Measurements from ENCODE around the gene ZNF835. TPM values are rescaled to one million over a fixed set of nuclear protein-coding genes. Genes with fewer than 3 reads are reported as not detected.

Gene ZNF835
- polyA plus RNA-seq, 3 donors = 0.07 TPM; not detected in 2

- no peaks in the 10 kb centered on the region for H3K79me2 ChIP-seq (ENCODE audit: insufficient read depth, low read length)
- Mint-ChIP-seq H3K27me3 (ENCODE audit: low read depth in 3 of 3) (peaks cover 0 to 2% (median 0%) of the 10 kb centered on the region in 3 donors), H3K27ac (no peak overlapping the region), H3K4me3 (no peak overlapping the region), H3K9me3 (peaks cover 66 to 88% (median 82%) of the 10 kb centered on the region in 7 donors), H3K4me1 (no peaks in the 10 kb centered on the region), H3K36me3 (peaks cover 11 to 26% of the 10 kb centered on the region in 2 donors)
- intact Hi-C loops (cut with micrococcal nuclease) = no loop called here
- H3K4me2 ChIP-seq (replicated peaks; ENCODE audit: extremely low read depth, low read length, poor library complexity, severe bottlenecking) = no peak overlapping the region
- no peak overlapping the region for H3K4me3 ChIP-seq (replicated peaks in 1 of 3; ENCODE audit: low read depth in 2 of 3, low read length in 3 of 3)
- WGBS (ENCODE audit: insufficient coverage) = 100% methylated on average over 2 of the region's 2 CpGs
- no peak for TF ChIP-seq CTCF (IDR thresholded peaks at IDR 0.05)
- H3K4me1 ChIP-seq (ENCODE audit: control insufficient read depth in 1 of 2, insufficient read depth in 2 of 2, low read length in 2 of 2) = no peaks in the 10 kb centered on the region
- H3K27me3 ChIP-seq (ENCODE audit: control insufficient read depth in 2 of 2, insufficient read depth in 2 of 2, low read length in 2 of 2) = no peaks in the 10 kb centered on the region
- H4K20me1 ChIP-seq (ENCODE audit: insufficient read depth, low read length) = no peaks in the 10 kb centered on the region
- no peak overlapping the region for H2AFZ ChIP-seq (ENCODE audit: insufficient read depth, low read depth, low read length, poor library complexity, severe bottlenecking)
- H3K9ac ChIP-seq (ENCODE audit: insufficient read depth, low read length, poor library complexity, severe bottlenecking) = no peak overlapping the region
- no peak overlapping the region for H3K27ac ChIP-seq (ENCODE audit: low read depth in 1 of 2, low read length in 2 of 2)
- DNase-seq = no peak
- peaks cover 61 to 100% of the 10 kb centered on the region in 2 donors for H3K9me3 ChIP-seq (replicated peaks in 1 of 2; ENCODE audit: control insufficient read depth in 1 of 2, insufficient read depth in 1 of 2, low read length in 2 of 2)
- H3K36me3 ChIP-seq (replicated peaks in 1 of 2; ENCODE audit: control insufficient read depth in 1 of 2, insufficient read depth in 2 of 2, low read length in 2 of 2) = peaks cover 0 to 49% of the 10 kb centered on the region in 2 donors
Measured at GRCh38 chr19:56612737-56613136, 58.8 kb downstream of the ZNF835 start.

Other genes starting within 250 kb of the ZNF835 start
- gene ZNF667, start 194.4 kb downstream of the ZNF835 start, polyA plus RNA-seq = under 1 TPM in 1 of 3 donors, not detected in 2; 0.14 TPM
- under 1 TPM in 2 of 3 donors, not detected in 1; 0.14 to 0.16 TPM for gene ZNF471, start 163.9 kb downstream of the ZNF835 start, polyA plus RNA-seq
- gene ZFP28, start 132.8 kb downstream of the ZNF835 start, polyA plus RNA-seq = 1 to 10 TPM in 1 of 3 donors, under 1 TPM in 2; 0.31 to 1.1 (median 0.41) TPM
- gene ZNF470, start 104.3 kb downstream of the ZNF835 start, polyA plus RNA-seq = under 1 TPM; 0.31 to 0.81 (median 0.40) TPM
- gene ZNF71, start 76.5 kb downstream of the ZNF835 start, polyA plus RNA-seq = 1 to 10 TPM; 2.6 to 4.0 (median 4.0) TPM
- gene SMIM17, start 28.6 kb downstream of the ZNF835 start, polyA plus RNA-seq = not detected
- gene PEG3, start 169.0 kb upstream of the ZNF835 start, polyA plus RNA-seq = under 1 TPM in 2 of 3 donors, not detected in 1; 0.05 to 0.07 TPM
- gene ZIM2, start 169.0 kb upstream of the ZNF835 start, polyA plus RNA-seq = not detected

All from CD14-positive monocyte (primary cell).